DOHH2 (cell line): ENCODE measurements around the gene SFT2D2.

Experiments
- EZH2phosphoT487 ChIP-seq: fragments of 200-600 bp; sonication (generic); IDR thresholded peaks from 2 replicates; pipeline ENCODE4 v1.6.1; 2017; ENCODE audit warnings: borderline replicate concordance, mild to moderate bottlenecking, antibody characterized with exemption, low read length, moderate library complexity, mixed read lengths
- TF ChIP-seq, protein P1 (sequence below): fragments of 200-600 bp; sonication (generic); IDR thresholded peaks from one replicate; pipeline ENCODE4 v1.5.1; 2014; ENCODE audit warnings: antibody characterized with exemption, mild to moderate bottlenecking, low read depth, low read length; ENCODE audit not compliant: poor library complexity, severe bottlenecking

DNA sequence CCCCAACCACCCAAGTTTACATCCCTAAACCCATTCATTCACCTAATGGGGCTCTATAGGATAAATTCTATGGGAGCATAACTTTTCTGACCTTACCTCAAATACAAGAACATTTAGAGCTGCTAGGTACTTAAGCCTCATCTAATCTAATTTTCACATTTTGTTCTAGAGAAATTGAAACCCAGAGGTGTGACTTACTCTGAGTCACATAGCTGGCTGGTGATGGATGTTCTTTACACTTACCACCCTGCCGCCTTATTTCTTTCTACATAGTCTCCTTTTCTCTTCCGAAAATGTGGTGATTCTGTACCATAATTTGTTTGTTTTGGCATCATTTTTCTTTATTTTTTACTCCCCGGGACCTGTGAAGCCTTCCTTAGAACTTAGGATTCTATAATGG, 26.7 kb upstream of the SFT2D2 start:
- TF ChIP-seq, protein P1, sequence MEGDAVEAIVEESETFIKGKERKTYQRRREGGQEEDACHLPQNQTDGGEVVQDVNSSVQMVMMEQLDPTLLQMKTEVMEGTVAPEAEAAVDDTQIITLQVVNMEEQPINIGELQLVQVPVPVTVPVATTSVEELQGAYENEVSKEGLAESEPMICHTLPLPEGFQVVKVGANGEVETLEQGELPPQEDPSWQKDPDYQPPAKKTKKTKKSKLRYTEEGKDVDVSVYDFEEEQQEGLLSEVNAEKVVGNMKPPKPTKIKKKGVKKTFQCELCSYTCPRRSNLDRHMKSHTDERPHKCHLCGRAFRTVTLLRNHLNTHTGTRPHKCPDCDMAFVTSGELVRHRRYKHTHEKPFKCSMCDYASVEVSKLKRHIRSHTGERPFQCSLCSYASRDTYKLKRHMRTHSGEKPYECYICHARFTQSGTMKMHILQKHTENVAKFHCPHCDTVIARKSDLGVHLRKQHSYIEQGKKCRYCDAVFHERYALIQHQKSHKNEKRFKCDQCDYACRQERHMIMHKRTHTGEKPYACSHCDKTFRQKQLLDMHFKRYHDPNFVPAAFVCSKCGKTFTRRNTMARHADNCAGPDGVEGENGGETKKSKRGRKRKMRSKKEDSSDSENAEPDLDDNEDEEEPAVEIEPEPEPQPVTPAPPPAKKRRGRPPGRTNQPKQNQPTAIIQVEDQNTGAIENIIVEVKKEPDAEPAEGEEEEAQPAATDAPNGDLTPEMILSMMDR: no peak
- no peak for TF ChIP-seq EZH2phosphoT487
